HepG2 (cell line): ENCODE data around the gene TAGLN2. TPM values are rescaled to one million over a fixed set of nuclear protein-coding genes. Genes with fewer than 3 reads are reported as not detected.

ENCODE experiments used
- ARID2 ChIP-seq: sonication (generic); formaldehyde crosslinking; IDR thresholded peaks from 2 replicates; pipeline ENCODE4 v1.8.1; 2022; ENCODE audit warnings: mild to moderate bottlenecking, missing genetic modification reagents, borderline replicate concordance
- MLXIP ChIP-seq: sonication (generic); formaldehyde crosslinking; IDR thresholded peaks from 2 replicates; pipeline ENCODE4 v1.9.0; 2021; ENCODE audit warnings: missing genetic modification reagents, borderline replicate concordance
- PHF8 ChIP-seq: sonication (generic); formaldehyde crosslinking; IDR thresholded peaks from 2 replicates; pipeline ENCODE4 v1.5.0; 2020; ENCODE audit warnings: missing genetic modification reagents
- SALL1 ChIP-seq: sonication (generic); formaldehyde crosslinking; IDR thresholded peaks from 2 replicates; pipeline ENCODE4 v1.8.0; 2022; ENCODE audit warnings: mild to moderate bottlenecking, missing genetic modification reagents
- TRIM24 ChIP-seq: sonication (generic); formaldehyde crosslinking; IDR thresholded peaks from 2 replicates; pipeline ENCODE4 v1.8.0; 2022; ENCODE audit warnings: mild to moderate bottlenecking, missing genetic modification reagents
- ZSCAN5A ChIP-seq: sonication (generic); formaldehyde crosslinking; IDR thresholded peaks from 2 replicates; pipeline ENCODE4 v1.8.0; 2022; ENCODE audit warnings: mild to moderate bottlenecking, missing genetic modification reagents, borderline replicate concordance
- polyA plus RNA-seq, 8 experiments: library from polyadenylated mRNA; depleted of rRNA in 3 of 8; stranded (reverse) in 7 of 8; unstranded in 1 of 8; fragments of >200 nt; fragmentation: Illumina TruSeq in 4 of 8; extraction: Trizol in 4 of 8; gene quantifications; 2 replicates each; pipeline versions ENCODE4 v1.2.1 to v1.2.3, GENCODE V29; 2011 to 2016; ENCODE audit warnings: low read depth in 4 of 8, missing spikeins in 1 of 8, mixed read lengths in 1 of 8; ENCODE audit not compliant: insufficient read depth in 1 of 8
- total RNA-seq, 5 experiments: library from RNA; depleted of rRNA; stranded (reverse); fragments of >200 nt; fragmentation: Illumina TruSeq; extraction: Trizol; gene quantifications; 2 replicates each; pipeline ENCODE4 v1.2.3, GENCODE V29; 2016; ENCODE audit warnings: low read depth in 1 of 5

Gene TAGLN2
- total and polyA plus RNA-seq, 2 of the 13 experiments (the other 11 are each of a cell fraction or from before 2014, with no cell fraction given), result 6.7 to 17.2 TPM

GRCh38 chr1:159938905-159939677 lies 13.8 kb upstream of the TAGLN2 start (continued):
- TF ChIP-seq TRIM24 (CRISPR knock-in tag), result no peak
- no peak for TF ChIP-seq SALL1 (CRISPR knock-in tag)
- TF ChIP-seq PHF8 (CRISPR knock-in tag), result no peak
- TF ChIP-seq ARID2 (CRISPR knock-in tag), result no peak
- TF ChIP-seq ZSCAN5A, result no peak
- no peak for TF ChIP-seq MLXIP (CRISPR knock-in tag)
- TF ChIP-seq, all 625 proteins: peak for 0
